Epithelial cell of proximal tubule (primary cell): ENCODE data around the gene CNPY1. TPM values are rescaled to one million over a fixed set of nuclear protein-coding genes. Genes with fewer than 3 reads are reported as not detected.

Experiments used
- DNase-seq: peaks from one replicate; pipeline ENCODE4 v3.0.0-alpha.2; 2011; ENCODE audit warnings: low read depth
- H3K4me3 ChIP-seq: 2 replicates; pipeline ENCODE4 v1.5.1; 2011; ENCODE audit warnings: low read depth, mild to moderate bottlenecking, low read length
- CTCF ChIP-seq: conservative IDR thresholded peaks from 2 replicates; pipeline ENCODE4 v1.5.1; 2012; ENCODE audit warnings: low read depth, mild to moderate bottlenecking, low read length
- total RNA-seq: library from RNA; depleted of rRNA; stranded (reverse); fragments of >200 nt; gene quantifications from 2 replicates; pipeline ENCODE4 v1.2.3, GENCODE V29; 2015

Gene CNPY1
- total RNA-seq, 1 donor from 2014 or later = not detected

- no peak for DNase-seq
- H3K4me3 ChIP-seq = no peak overlapping the region
- TF ChIP-seq CTCF = no peak
Observed at GRCh38 chr7:155469311-155470185, 76.8 kb downstream of the CNPY1 start.

- no peak for DNase-seq
- no peak overlapping the region for H3K4me3 ChIP-seq
- TF ChIP-seq CTCF = no peak
Observed at GRCh38 chr7:155468785-155469148, 77.6 kb downstream of the CNPY1 start.

GRCh38 chr7:155467846-155468784 lies 78.2 kb downstream of the CNPY1 start:
- no peak for DNase-seq
- peak overlapping the region; percentile 23 for H3K4me3 ChIP-seq
- TF ChIP-seq CTCF = no peak

GRCh38 chr7:155466814-155467733 lies 79.3 kb downstream of the CNPY1 start:
- no peak overlapping the region for H3K4me3 ChIP-seq
- no peak for DNase-seq
- peak; percentile 14 for TF ChIP-seq CTCF

GRCh38 chr7:155466142-155466813 lies 80.1 kb downstream of the CNPY1 start:
- H3K4me3 ChIP-seq = no peak overlapping the region
- TF ChIP-seq CTCF = no peak
- DNase-seq = no peak

GRCh38 chr7:155465761-155466141 lies 80.6 kb downstream of the CNPY1 start:
- TF ChIP-seq CTCF = no peak
- H3K4me3 ChIP-seq = no peak overlapping the region
- DNase-seq = no peak
